ENCODE measurements around the gene MED13. TPM values are rescaled to one million over a fixed set of nuclear protein-coding genes. Genes with fewer than 3 reads are reported as not detected.

MED13 gene
- polyA plus RNA-seq, 3 donors, result 2.1 to 32.0 (median 5.0) TPM

DNA sequence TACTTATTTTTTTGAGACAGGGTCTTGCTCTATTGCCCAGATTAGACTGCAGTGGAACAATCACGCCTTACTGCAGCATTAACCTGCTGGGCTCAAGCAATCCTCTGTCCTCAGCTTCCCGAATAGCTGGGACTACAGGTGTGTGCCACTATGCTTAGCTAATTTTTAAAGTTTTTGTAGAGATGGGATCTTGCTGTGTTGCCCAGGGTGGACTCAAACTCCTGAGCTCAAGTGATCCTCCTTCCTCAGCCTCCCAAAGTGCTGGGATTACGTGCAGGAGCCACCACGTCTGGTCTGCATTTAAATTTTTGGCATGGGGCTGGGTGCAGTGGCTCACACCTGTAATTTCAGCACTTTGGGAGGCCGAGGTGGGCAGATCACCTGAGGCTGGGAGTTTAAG lies 96.3 kb downstream of the MED13 start:
- Histone ChIP-seq H4K20me1 (ENCODE audit: insufficient read depth, low read length) (peaks cover 9% of the 10 kb centered on the region), H3K4me1 (ENCODE audit: control insufficient read depth in 1 of 2, insufficient read depth in 2 of 2, low read length in 2 of 2) (peaks cover 13 to 15% of the 10 kb centered on the region in 2 donors), H3K9ac (ENCODE audit: insufficient read depth, low read length, poor library complexity, severe bottlenecking) (no peak overlapping the region), H3K27me3 (ENCODE audit: control insufficient read depth in 2 of 2, insufficient read depth in 2 of 2, low read length in 2 of 2) (no peaks in the 10 kb centered on the region), H2AFZ (ENCODE audit: insufficient read depth, low read depth, low read length, poor library complexity, severe bottlenecking) (no peak overlapping the region), H3K36me3 (replicated peaks in 1 of 2; ENCODE audit: control insufficient read depth in 1 of 2, insufficient read depth in 2 of 2, low read length in 2 of 2) (peaks cover 72 to 75% of the 10 kb centered on the region in 2 donors), H3K4me2 (replicated peaks; ENCODE audit: extremely low read depth, low read length, poor library complexity, severe bottlenecking) (no peak overlapping the region), H3K4me3 (replicated peaks in 1 of 3; ENCODE audit: low read depth in 2 of 3, low read length in 3 of 3) (no peak overlapping the region), H3K79me2 (ENCODE audit: insufficient read depth, low read length) (peaks cover 3% of the 10 kb centered on the region), H3K9me3 (replicated peaks in 1 of 2; ENCODE audit: control insufficient read depth in 1 of 2, insufficient read depth in 1 of 2, low read length in 2 of 2) (no peaks in the 10 kb centered on the region), H3K27ac (ENCODE audit: low read depth in 1 of 2, low read length in 2 of 2) (no peak overlapping the region)
- no peak for DNase-seq
- Mint-ChIP-seq H3K27ac (no peak overlapping the region), H3K4me1 (peaks cover 10% of the 10 kb centered on the region), H3K4me3 (no peak overlapping the region), H3K27me3 (ENCODE audit: low read depth in 3 of 3) (no peaks in the 10 kb centered on the region), H3K9me3 (no peaks in the 10 kb centered on the region), H3K36me3 (peaks cover 44 to 77% of the 10 kb centered on the region in 2 donors)
- intact Hi-C loops (cut with micrococcal nuclease), result no loop called here
- 92% methylated on average over 4 of the region's 5 CpGs for WGBS (ENCODE audit: insufficient coverage)
- TF ChIP-seq, protein P1, sequence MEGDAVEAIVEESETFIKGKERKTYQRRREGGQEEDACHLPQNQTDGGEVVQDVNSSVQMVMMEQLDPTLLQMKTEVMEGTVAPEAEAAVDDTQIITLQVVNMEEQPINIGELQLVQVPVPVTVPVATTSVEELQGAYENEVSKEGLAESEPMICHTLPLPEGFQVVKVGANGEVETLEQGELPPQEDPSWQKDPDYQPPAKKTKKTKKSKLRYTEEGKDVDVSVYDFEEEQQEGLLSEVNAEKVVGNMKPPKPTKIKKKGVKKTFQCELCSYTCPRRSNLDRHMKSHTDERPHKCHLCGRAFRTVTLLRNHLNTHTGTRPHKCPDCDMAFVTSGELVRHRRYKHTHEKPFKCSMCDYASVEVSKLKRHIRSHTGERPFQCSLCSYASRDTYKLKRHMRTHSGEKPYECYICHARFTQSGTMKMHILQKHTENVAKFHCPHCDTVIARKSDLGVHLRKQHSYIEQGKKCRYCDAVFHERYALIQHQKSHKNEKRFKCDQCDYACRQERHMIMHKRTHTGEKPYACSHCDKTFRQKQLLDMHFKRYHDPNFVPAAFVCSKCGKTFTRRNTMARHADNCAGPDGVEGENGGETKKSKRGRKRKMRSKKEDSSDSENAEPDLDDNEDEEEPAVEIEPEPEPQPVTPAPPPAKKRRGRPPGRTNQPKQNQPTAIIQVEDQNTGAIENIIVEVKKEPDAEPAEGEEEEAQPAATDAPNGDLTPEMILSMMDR (IDR thresholded peaks at IDR 0.05), result no peak

DNA sequence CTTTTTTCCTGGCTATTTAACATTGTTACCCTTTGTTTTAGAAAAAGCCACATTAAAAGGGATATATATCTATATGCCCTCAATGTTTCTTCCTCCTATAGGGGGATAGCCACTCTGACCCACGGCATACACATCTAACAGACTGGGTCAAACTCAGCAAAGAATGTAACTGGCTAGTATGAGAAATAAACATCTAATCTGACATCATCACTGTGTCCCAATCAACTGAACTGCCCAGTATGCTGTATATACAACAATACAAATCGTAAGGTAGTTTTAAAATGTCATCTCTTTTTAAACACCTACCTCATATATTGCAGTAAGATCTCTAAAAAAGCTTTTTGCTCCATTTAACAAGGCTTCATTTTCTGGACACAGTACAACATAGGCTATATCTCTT lies 97.3 kb downstream of the MED13 start:
- Histone ChIP-seq H3K79me2 (ENCODE audit: insufficient read depth, low read length) (peaks cover 3% of the 10 kb centered on the region), H3K4me2 (replicated peaks; ENCODE audit: extremely low read depth, low read length, poor library complexity, severe bottlenecking) (no peak overlapping the region), H4K20me1 (ENCODE audit: insufficient read depth, low read length) (peaks cover 12% of the 10 kb centered on the region), H3K9me3 (replicated peaks in 1 of 2; ENCODE audit: control insufficient read depth in 1 of 2, insufficient read depth in 1 of 2, low read length in 2 of 2) (no peaks in the 10 kb centered on the region), H3K4me1 (ENCODE audit: control insufficient read depth in 1 of 2, insufficient read depth in 2 of 2, low read length in 2 of 2) (peaks cover 13 to 15% of the 10 kb centered on the region in 2 donors), H3K27ac (ENCODE audit: low read depth in 1 of 2, low read length in 2 of 2) (no peak overlapping the region), H3K9ac (ENCODE audit: insufficient read depth, low read length, poor library complexity, severe bottlenecking) (no peak overlapping the region), H2AFZ (ENCODE audit: insufficient read depth, low read depth, low read length, poor library complexity, severe bottlenecking) (no peak overlapping the region), H3K27me3 (ENCODE audit: control insufficient read depth in 2 of 2, insufficient read depth in 2 of 2, low read length in 2 of 2) (no peaks in the 10 kb centered on the region), H3K4me3 (replicated peaks in 1 of 3; ENCODE audit: low read depth in 2 of 3, low read length in 3 of 3) (no peak overlapping the region), H3K36me3 (replicated peaks in 1 of 2; ENCODE audit: control insufficient read depth in 1 of 2, insufficient read depth in 2 of 2, low read length in 2 of 2) (peaks cover 73 to 77% of the 10 kb centered on the region in 2 donors)
- TF ChIP-seq, protein P1 (IDR thresholded peaks at IDR 0.05), result no peak
- peaks cover 48 to 80% of the 10 kb centered on the region in 2 donors for H3K36me3 Mint-ChIP-seq
- no peak overlapping the region for H3K27ac Mint-ChIP-seq
- H3K27me3 Mint-ChIP-seq (ENCODE audit: low read depth in 3 of 3), result no peaks in the 10 kb centered on the region
- no peaks in the 10 kb centered on the region for H3K9me3 Mint-ChIP-seq
- no CpG with 5 or more reads among the region's 2 CpGs for WGBS (ENCODE audit: insufficient coverage)
- no peak for DNase-seq
- no peak overlapping the region for H3K4me3 Mint-ChIP-seq
- peaks cover 10% of the 10 kb centered on the region for H3K4me1 Mint-ChIP-seq
- intact Hi-C loops (cut with micrococcal nuclease), result no loop called here

All from CD14-positive monocyte (primary cell).